Activated CD4-positive, alpha-beta T cell treated with anti-CD3 and anti-CD28 coated beads, Interleukin-2, amount 50 U/mL, for 48 hours (primary cell): ENCODE results near the gene CSNK1G2.

ENCODE experiments used
- DNase-seq, 2 experiments: peaks; one replicate each; pipeline ENCODE4 v3.0.0-alpha.2; 2020

CSNK1G2 gene

DNA sequence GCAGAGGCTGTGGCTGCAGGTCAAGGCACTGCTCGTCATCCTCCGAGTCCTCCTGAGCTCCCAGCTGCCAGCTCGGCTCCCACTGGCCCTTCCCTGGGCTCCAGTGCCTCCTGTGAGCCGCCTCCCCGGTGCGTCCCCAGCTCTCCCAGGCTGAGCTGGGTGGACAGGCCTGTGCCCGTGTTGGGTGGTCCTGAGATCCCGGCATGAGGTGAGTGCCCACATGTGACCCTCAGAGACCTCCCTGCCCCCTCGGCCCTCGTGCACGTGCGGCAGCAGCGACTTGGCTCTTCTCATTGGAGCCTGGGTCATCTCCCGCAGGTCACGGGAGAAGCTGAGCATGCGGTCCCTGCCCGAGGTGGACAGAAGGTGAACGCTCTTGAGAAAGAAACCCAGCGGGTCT, 20.3 kb upstream of the CSNK1G2 start:
- DNase-seq, result no peak

- no peak for DNase-seq
These were observed 19.6 kb upstream of the CSNK1G2 start for GRCh38 chr19:1921326-1921725.

DNA sequence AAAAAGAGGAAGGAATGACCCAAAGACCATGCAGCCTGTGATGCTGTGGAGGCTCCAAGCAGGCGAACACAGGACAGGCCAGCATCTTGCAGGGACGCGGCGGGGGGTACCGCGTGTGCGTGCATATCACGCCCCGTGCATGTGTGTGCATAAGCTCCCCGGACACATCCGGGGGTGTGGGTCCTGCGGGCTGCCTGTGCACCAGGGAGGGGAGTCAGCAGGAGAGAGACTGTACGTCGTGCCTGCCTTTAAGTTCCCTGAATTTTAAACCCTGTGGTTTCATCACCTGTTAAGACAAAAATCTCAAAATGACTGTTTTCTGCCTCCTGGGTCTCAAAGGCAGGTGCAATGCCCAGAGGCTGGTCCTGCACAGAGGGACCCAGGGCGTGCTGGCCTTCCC, 19.1 kb upstream of the CSNK1G2 start:
- DNase-seq, result no peak

DNA sequence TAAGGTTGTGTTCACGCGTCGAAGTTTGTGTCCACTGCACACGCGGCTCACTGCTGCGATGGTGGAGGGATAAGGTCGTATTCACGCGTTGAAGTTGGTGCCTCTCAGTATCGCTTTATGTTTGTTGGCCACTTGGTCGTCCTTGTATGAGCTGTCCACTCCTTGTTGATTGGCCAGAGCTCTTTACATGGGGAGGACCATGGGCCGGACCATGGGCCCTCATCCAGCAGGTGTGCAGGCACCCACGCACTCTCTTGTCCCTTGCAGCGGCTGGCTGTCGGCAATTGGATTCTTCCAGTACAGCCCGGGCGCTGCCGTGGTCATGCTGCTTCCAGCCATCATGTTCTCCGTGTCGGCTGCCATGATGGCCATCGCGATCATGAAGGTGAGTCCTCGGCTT, 18.2 kb upstream of the CSNK1G2 start:
- DNase-seq, result no peak

GRCh38 chr19:1923319-1923718, 17.7 kb upstream of the CSNK1G2 start:
- peak; percentile 51 to 62 for DNase-seq

GRCh38 chr19:1924320-1924961, 16.5 kb upstream of the CSNK1G2 start:
- no peak for DNase-seq

DNA sequence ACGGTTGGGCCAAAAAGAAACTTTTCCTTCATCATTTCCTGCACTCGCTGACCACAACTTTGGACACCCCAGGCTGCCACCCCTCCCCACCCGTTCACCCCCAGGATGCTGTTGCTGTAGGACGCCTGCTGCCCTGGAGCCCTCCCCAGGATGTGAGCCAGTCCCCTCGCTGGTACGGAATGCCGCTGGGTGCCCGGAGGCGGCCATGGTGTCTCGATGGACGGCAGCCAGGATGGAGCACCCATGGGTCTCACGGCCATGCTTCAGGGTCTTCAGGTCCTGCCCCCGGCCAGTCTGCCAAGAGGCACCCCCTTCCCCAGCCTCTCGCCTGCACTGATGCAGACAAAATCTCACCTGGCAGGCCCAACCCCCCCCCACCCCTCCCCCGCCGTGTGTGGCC, 15.4 kb upstream of the CSNK1G2 start:
- DNase-seq, result no peak

DNA sequence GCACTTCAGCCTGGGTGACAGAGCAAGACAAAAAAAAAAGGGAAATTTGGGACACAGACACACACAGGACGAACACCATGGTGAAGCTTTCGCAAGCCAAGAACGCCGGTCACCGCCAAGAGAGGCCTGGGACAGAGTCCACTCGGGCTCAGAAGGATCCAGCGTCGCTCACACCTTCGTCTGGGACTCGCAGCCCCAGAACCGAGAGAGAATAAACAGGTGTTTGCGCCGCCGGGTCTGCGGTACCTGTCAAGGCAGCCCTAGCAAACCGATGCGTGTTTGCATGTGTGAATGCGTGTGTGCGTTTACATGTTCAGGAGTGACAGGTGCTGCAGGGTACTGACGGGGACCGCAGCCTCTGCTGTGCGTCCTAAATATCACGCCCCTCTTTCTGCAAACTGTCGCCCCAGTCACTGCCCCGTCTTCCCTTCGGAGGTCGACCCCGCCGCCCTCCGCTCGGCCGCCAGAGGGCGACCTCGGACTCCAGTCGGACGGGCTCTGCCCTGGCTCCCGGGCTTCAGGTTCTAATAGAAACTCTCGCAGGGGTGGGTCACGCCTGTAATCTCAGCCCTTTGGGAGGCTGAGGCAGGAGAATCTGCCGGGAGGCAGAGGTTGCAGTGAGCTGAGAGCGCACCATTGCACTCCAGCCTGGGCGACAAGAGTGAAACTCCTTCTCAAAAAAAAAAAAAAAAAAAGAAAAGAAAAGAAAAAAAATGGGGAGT, 11.8 kb upstream of the CSNK1G2 start:
- peak; percentile 83 to 85 for DNase-seq

- no peak for DNase-seq
These were observed 9.5 kb upstream of the CSNK1G2 start for GRCh38 chr19:1931445-1931844.

- DNase-seq, result no peak
These were observed 8.6 kb upstream of the CSNK1G2 start for GRCh38 chr19:1932395-1932794.

DNA sequence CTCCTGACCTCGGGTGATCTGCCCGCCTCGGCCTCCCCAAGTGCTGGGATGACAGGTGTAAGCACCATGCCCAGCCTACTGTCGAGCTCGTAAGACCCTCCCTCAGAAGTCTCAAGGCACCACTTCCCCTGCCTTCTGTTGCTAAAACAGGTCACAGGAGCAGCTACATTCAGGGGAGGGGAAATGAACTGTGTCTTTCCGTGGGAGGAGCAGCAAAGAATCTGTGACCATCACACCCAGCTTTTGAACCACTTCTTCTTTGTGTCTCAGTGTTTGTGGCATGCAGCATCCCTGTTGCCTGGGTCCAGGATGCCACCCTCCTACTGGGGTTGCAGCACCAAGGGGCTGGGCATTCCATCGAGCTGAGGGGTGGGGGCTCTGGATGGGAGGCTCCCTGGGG, 7.7 kb upstream of the CSNK1G2 start:
- no peak for DNase-seq

- DNase-seq, result no peak
These were observed 7.0 kb upstream of the CSNK1G2 start for GRCh38 chr19:1933942-1934341.

GRCh38 chr19:1935484-1936208, 5.3 kb upstream of the CSNK1G2 start:
- peak in 1 of 2 experiments; percentile 22 for DNase-seq

- no peak for DNase-seq
These were observed 4.5 kb upstream of the CSNK1G2 start for GRCh38 chr19:1936430-1936829.

GRCh38 chr19:1936916-1937610, 3.9 kb upstream of the CSNK1G2 start:
- no peak for DNase-seq

GRCh38 chr19:1938071-1938470, 2.9 kb upstream of the CSNK1G2 start:
- no peak for DNase-seq

DNA sequence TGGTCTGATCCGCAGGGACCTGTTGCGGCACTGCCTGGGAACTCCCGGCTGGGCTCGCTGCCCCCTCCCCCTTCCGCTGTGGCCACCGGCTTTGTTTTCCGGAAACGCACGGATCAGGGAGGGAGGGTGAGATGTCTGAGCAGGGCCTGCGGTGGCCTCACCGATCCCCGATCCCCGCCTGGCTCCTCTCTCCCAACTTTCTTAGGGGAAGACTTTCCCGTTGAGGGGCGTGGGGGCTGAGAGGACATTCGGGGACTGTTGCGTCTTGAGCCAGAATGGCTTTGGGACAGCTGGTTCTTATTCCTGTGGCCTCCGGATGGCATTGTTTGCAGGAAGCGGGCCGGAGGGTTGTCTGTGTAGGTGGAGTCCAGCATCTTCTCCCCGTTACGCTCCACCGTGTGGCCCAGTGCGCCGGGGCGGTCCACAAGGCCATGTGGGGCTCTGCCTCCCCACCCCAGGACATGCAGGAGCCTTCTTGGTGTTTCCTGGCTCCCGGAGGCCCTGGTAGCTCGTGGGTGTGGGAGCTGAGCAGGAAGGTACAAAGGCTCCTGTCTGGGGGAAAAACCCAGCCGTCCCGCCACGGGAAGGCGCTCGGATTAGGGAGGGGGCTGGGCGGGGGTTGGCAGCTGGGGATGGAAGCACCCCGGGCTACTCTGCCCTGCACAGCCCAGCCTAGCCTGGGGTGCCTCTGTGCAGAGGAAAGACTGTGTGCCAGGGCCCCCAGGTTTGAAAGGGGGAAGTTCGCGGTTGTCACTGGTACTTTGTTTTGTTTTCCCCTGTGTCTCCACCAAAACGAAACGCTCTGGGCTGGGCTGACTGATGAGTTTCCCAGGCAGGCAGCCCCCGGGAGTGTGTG, 1.3 kb downstream of the CSNK1G2 start:
- peak; percentile 80 to 84 for DNase-seq

- no peak for DNase-seq
These were observed 2.1 kb downstream of the CSNK1G2 start for GRCh38 chr19:1942934-1943555.

GRCh38 chr19:1943661-1944087, 2.7 kb downstream of the CSNK1G2 start:
- DNase-seq, result no peak

DNA sequence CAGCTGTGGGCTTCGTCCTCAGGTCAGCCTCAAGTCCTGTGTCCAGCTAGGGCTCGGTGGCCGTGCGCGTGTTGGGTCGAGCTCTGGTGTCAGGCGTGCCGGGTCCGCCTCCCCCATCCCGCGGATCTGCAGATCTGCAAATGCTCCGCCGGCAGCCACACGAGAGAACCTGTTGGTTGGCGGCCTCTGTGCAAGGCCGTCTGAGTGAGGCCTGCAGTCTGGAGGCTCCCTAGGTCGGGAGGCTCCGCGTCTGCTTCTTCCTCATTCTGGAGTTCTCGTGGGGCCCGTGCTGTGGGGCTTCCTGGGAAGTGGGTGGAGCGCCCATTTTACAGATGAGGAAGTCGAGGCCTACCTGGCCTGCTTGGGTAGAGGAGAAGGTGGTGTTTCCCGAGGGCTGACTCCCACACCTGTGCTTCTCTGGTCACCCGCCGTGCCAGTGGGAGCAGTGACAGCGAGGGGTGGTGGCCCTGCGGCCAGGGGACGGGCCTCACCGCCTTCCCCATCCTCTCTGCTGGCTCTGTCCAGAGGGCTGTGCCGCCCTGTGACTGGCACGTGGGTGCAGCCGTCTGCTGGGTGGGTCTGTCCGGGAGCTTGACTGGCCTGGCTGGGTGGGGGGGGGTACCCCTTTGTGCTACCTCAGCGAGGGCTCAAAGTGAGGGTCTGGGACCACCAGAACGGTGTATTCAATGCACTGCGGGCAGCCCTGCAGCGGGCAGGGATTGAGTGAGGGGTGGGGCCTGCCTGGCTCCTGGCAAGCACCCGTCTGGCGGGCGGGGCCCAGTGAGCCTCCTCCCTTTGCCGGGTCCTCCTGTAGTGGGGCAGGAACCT, 3.3 kb downstream of the CSNK1G2 start:
- no peak for DNase-seq
